Neural progenitor cell (in vitro differentiated cells): ENCODE results near the gene CFAP97D2. TPM values are rescaled to one million over a fixed set of nuclear protein-coding genes. Genes with fewer than 3 reads are reported as not detected.
"Not testable (repeated sequence)": the region's sequence is repeated elsewhere in the genome, so short reads cannot be mapped to it uniquely, and the experiment has no call there.

ENCODE experiments used
- DNase-seq: peaks from one replicate; pipeline ENCODE4 v3.0.0-alpha.2; 2016; ENCODE audit warnings: low spot score
- H2AFZ ChIP-seq: fragments of 200-600 bp; sonication (generic); replicated peaks from 2 replicates; pipeline ENCODE4 v1.6.1; 2016; ENCODE audit warnings: antibody characterized with exemption
- H3F3A ChIP-seq: fragments of 200-600 bp; sonication (generic); 2 replicates; pipeline ENCODE4 v1.6.1; 2016; ENCODE audit warnings: antibody characterized with exemption, low read depth
- H3K27ac ChIP-seq: fragments of 200-600 bp; sonication (generic); 2 replicates; pipeline ENCODE4 v1.5.1; 2016; ENCODE audit warnings: mild to moderate bottlenecking
- H3K27me3 ChIP-seq: fragments of 200-600 bp; sonication (generic); 2 replicates; pipeline ENCODE4 v1.6.1; 2016; ENCODE audit warnings: mild to moderate bottlenecking, moderate library complexity
- H3K36me3 ChIP-seq: fragments of 200-600 bp; sonication (generic); 2 replicates; pipeline ENCODE4 v1.5.1; 2016
- H3K4me1 ChIP-seq: fragments of 200-600 bp; sonication (generic); 2 replicates; pipeline ENCODE4 v1.6.1; 2016; ENCODE audit warnings: mixed run types
- H3K4me2 ChIP-seq: fragments of 200-600 bp; sonication (generic); 2 replicates; pipeline ENCODE4 v1.6.1; 2016
- H3K4me3 ChIP-seq: fragments of 200-600 bp; sonication (generic); 2 replicates; pipeline ENCODE4 v1.5.1; 2016
- H3K79me2 ChIP-seq: fragments of 200-600 bp; sonication (generic); 2 replicates; pipeline ENCODE4 v1.6.1; 2016; ENCODE audit warnings: low read depth
- H3K9ac ChIP-seq: fragments of 200-600 bp; sonication (generic); 2 replicates; pipeline ENCODE4 v1.6.1; 2016
- H3K9me3 ChIP-seq: fragments of 200-600 bp; sonication (generic); 2 replicates; pipeline ENCODE4 v1.5.1; 2016; ENCODE audit warnings: low read depth
- H4K20me1 ChIP-seq: fragments of 200-600 bp; sonication (generic); 2 replicates; pipeline ENCODE4 v1.6.1; 2016; ENCODE audit warnings: low read depth
- H3K27ac Mint-ChIP-seq: 3 replicates; pipeline ENCODE4 v1.8.0; 2021; ENCODE audit warnings: mixed read lengths
- H3K27me3 Mint-ChIP-seq: 2 replicates; pipeline ENCODE4 v1.8.0; 2022; ENCODE audit warnings: low read depth, mild to moderate bottlenecking, inconsistent platforms, moderate library complexity, mixed read lengths; ENCODE audit not compliant: insufficient read depth
- H3K36me3 Mint-ChIP-seq: 3 replicates; pipeline ENCODE4 v1.8.0; 2021; ENCODE audit warnings: mixed read lengths
- H3K4me1 Mint-ChIP-seq: 3 replicates; pipeline ENCODE4 v1.8.0; 2021; ENCODE audit warnings: mixed read lengths
- H3K4me3 Mint-ChIP-seq: 3 replicates; pipeline ENCODE4 v1.8.0; 2021; ENCODE audit warnings: mild to moderate bottlenecking, moderate library complexity, mixed read lengths
- H3K9me3 Mint-ChIP-seq: 3 replicates; pipeline ENCODE4 v1.8.0; 2020; ENCODE audit warnings: mixed read lengths
- EZH2 ChIP-seq: fragments of 200-600 bp; sonication (generic); IDR thresholded peaks from 2 replicates; pipeline ENCODE4 v1.6.1; 2017; ENCODE audit warnings: antibody characterized with exemption, mild to moderate bottlenecking, moderate library complexity
- EZH2phosphoT487 ChIP-seq: fragments of 200-600 bp; sonication (generic); IDR thresholded peaks from 2 replicates; pipeline ENCODE4 v1.6.1; 2017; ENCODE audit warnings: antibody characterized with exemption
- total RNA-seq: library from RNA; depleted of rRNA; stranded (reverse); fragments of >200 nt; gene quantifications from 2 replicates; pipeline ENCODE4 v1.2.3, GENCODE V29; 2015; ENCODE audit warnings: low replicate concordance
- TF ChIP-seq, protein P1 (sequence below): fragments of 200-600 bp; sonication (generic); IDR thresholded peaks from 2 replicates; pipeline ENCODE4 v1.5.1; 2017; ENCODE audit warnings: antibody characterized with exemption, mild to moderate bottlenecking

CFAP97D2 gene
- total RNA-seq, 1 donor from 2014 or later = not detected

DNA sequence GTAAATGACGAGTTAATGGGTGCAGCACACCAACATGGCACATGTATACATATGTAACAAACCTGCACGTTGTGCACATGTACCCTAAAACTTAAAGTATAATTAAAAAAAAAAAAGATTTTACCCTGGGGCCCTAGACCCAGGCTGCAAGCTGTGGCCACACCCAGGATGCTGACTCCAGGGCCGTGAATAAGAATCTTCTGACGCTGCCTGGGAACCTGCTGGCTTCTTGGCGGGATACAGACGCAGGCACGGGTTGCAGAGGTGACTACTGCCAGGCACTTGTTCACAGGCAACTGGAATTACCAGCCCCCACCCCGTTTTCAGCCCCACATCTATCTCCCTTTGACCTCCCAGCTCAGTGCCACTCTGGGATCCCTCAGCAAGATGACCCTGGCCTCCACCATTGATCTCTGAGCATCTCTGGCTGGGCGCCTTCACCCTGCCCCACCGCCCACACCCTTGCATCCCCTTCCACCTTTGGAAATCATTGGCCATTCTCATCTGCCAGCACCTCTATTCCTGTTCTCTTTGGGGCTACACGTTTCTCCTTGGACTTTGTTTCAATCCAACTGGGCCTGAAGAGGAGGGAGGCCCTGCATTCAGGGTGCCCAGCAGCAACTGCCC, 21.1 kb upstream of the CFAP97D2 start:
- no peaks in the 10 kb centered on the region for H3K79me2 ChIP-seq
- H3K9ac ChIP-seq = no peak overlapping the region
- H3K4me1 ChIP-seq = peaks cover 2% of the 10 kb centered on the region
- no peak overlapping the region for H3K4me3 ChIP-seq
- TF ChIP-seq, protein P1, sequence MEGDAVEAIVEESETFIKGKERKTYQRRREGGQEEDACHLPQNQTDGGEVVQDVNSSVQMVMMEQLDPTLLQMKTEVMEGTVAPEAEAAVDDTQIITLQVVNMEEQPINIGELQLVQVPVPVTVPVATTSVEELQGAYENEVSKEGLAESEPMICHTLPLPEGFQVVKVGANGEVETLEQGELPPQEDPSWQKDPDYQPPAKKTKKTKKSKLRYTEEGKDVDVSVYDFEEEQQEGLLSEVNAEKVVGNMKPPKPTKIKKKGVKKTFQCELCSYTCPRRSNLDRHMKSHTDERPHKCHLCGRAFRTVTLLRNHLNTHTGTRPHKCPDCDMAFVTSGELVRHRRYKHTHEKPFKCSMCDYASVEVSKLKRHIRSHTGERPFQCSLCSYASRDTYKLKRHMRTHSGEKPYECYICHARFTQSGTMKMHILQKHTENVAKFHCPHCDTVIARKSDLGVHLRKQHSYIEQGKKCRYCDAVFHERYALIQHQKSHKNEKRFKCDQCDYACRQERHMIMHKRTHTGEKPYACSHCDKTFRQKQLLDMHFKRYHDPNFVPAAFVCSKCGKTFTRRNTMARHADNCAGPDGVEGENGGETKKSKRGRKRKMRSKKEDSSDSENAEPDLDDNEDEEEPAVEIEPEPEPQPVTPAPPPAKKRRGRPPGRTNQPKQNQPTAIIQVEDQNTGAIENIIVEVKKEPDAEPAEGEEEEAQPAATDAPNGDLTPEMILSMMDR = no peak
- no peak for TF ChIP-seq EZH2
- no peak for TF ChIP-seq EZH2phosphoT487
- H2AFZ ChIP-seq = no peak overlapping the region
- no peak for DNase-seq
- no peaks in the 10 kb centered on the region for H3K36me3 Mint-ChIP-seq
- no peak overlapping the region for H3K27ac ChIP-seq
- H3K27ac Mint-ChIP-seq = no peak overlapping the region
- no peaks in the 10 kb centered on the region for H4K20me1 ChIP-seq
- no peaks in the 10 kb centered on the region for H3K27me3 ChIP-seq
- H3F3A ChIP-seq = no peaks in the 10 kb centered on the region
- peaks cover 29% of the 10 kb centered on the region for H3K4me1 Mint-ChIP-seq
- H3K9me3 ChIP-seq = no peaks in the 10 kb centered on the region
- no peaks in the 10 kb centered on the region for H3K36me3 ChIP-seq
- no peak overlapping the region for H3K4me3 Mint-ChIP-seq
- no peak overlapping the region for H3K4me2 ChIP-seq
- peaks cover 4% of the 10 kb centered on the region for H3K9me3 Mint-ChIP-seq
- H3K27me3 Mint-ChIP-seq = peaks cover 28% of the 10 kb centered on the region

DNA sequence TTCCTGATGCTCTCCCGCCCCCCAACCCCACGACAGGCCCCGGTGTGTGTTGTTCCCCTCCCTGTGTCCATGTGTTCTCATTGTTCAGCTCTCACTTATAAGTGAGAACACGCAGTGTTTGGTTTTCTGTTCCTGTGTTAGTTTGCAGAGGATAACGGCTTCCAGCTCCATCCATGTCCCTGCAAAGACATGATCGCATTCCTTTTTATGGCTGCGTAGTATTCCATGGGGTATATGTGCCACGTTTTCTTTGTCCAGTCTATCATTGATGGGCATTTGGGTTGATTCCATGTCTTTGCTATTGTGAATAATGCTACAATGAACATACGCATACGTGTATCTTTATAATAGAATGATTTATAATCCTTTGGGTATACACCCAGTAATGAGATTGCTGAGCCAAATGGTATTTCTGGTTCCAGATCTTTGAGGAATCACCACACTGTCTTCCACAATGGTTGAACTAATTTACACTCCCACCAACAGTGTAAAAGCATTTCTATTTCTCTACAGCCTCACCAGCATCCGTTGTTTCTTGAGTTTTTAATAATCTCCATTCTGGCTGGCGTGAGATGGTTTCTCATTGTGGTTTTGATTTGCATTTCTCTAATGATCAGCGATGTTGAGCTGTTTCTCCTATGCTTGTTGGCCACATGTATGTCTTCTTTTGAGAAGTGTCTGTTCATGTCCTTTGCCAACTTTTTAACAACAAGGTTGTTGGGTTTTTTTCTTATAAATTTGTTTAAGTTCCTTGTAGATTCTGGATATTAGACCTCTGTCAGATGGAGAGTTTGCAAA, 20.0 kb upstream of the CFAP97D2 start:
- H3K4me2 ChIP-seq, H3K36me3 Mint-ChIP-seq, H3K27ac Mint-ChIP-seq, DNase-seq, H3K9me3 Mint-ChIP-seq, H3K4me3 ChIP-seq, H3K36me3 ChIP-seq, H3K9ac ChIP-seq, H3K9me3 ChIP-seq, H3K4me1 ChIP-seq, H3F3A ChIP-seq, H3K27me3 ChIP-seq, H2AFZ ChIP-seq, H4K20me1 ChIP-seq, H3K79me2 ChIP-seq, H3K4me3 Mint-ChIP-seq, H3K27ac ChIP-seq: not testable (repeated sequence)
- Mint-ChIP-seq H3K27me3 (peaks cover 22% of the 10 kb centered on the region), H3K4me1 (peaks cover 19% of the 10 kb centered on the region)

DNA sequence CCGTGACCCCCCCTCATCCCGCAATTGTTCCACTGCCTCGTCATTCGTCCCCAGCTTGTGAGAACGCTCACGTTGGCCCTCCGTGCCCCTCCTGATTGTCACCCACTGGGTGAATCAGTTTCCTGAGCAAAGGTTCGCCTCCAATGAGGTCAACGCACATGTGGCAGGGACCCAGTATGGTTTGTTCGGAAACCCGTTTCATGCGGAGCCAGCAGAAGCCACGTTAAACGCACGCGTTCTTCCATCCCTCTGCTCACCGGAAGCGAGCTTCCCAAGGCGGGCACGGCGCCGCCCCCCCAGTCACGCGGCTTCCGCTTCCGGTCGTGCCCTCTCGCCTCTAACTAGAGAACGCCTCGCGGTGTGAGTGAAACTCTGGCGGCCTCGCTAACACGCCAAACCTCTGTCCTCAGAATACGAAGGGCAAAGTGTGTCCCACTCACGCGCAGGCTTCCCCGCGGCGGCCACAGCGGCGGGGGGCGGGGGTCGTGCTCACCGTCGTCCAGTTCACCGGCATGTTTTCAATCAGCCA, 18.0 kb upstream of the CFAP97D2 start:
- no peak overlapping the region for H3K27ac Mint-ChIP-seq
- H3F3A ChIP-seq = no peaks in the 10 kb centered on the region
- H3K4me3 ChIP-seq = no peak overlapping the region
- H3K36me3 Mint-ChIP-seq = no peaks in the 10 kb centered on the region
- peaks cover 25% of the 10 kb centered on the region for H3K27me3 Mint-ChIP-seq
- H3K9ac ChIP-seq = no peak overlapping the region
- no peaks in the 10 kb centered on the region for H3K27me3 ChIP-seq
- H3K4me1 Mint-ChIP-seq = peaks cover 30% of the 10 kb centered on the region
- peaks cover 4% of the 10 kb centered on the region for H3K9me3 Mint-ChIP-seq
- H4K20me1 ChIP-seq = no peaks in the 10 kb centered on the region
- no peaks in the 10 kb centered on the region for H3K9me3 ChIP-seq
- H3K4me3 Mint-ChIP-seq = no peak overlapping the region
- H3K27ac ChIP-seq = no peak overlapping the region
- H2AFZ ChIP-seq = no peak overlapping the region
- H3K36me3 ChIP-seq = no peaks in the 10 kb centered on the region
- no peaks in the 10 kb centered on the region for H3K79me2 ChIP-seq
- TF ChIP-seq EZH2 = no peak
- TF ChIP-seq, protein P1 = no peak
- no peak for TF ChIP-seq EZH2phosphoT487
- H3K4me2 ChIP-seq = no peak overlapping the region
- no peaks in the 10 kb centered on the region for H3K4me1 ChIP-seq
- DNase-seq = no peak
